ENCODE measurements around the gene GSTCD.

- no peak for TF ChIP-seq CTCF (IDR thresholded peaks at IDR 0.05 in 8 of 11, conservative IDR thresholded peaks at IDR 0.05 in 3 of 11)
- no peak for TF ChIP-seq POLR2AphosphoS5 (IDR thresholded peaks at IDR 0.05)
- no peak for TF ChIP-seq POLR2A (IDR thresholded peaks at IDR 0.05)
Measured at GRCh38 chr4:105659190-105659589, 49.4 kb upstream of the GSTCD start.
